AG04449 (cell line): ENCODE results near the gene XAGE1B.
"Not testable (repeated sequence)": the region's sequence is repeated elsewhere in the genome, so short reads cannot be mapped to it uniquely, and the experiment has no call there.

Source experiments
- CTCF ChIA-PET: fragments of 350-600 bp; formaldehyde crosslinking; extraction: SDS; loops from one replicate; lab custom pipeline; 2021; ENCODE audit warnings: antibody characterized with exemption; lab: Yijun Ruan, JAX
- POLR2A ChIA-PET: fragments of 400-600, 350-600 bp; formaldehyde crosslinking; extraction: SDS; loops from one replicate; lab custom pipeline; 2020; ENCODE audit warnings: antibody characterized with exemption, inconsistent platforms; lab: Yijun Ruan, JAX
- DNase-seq: peaks from one replicate; pipeline ENCODE4 v3.0.0-alpha.2; 2010; ENCODE audit warnings: low read depth, low spot score
- H3K4me3 ChIP-seq: 2 replicates; pipeline ENCODE4 v1.5.1; 2011; ENCODE audit warnings: low read depth, mild to moderate bottlenecking, control low read depth, low read length
- TF ChIP-seq, protein P1 (sequence below): IDR thresholded peaks from one replicate; pipeline ENCODE4 v1.5.1; 2011; ENCODE audit warnings: mild to moderate bottlenecking, moderate library complexity, low read length, control low read depth, inconsistent platforms; ENCODE audit not compliant: insufficient read depth; ENCODE audit errors: missing control alignments

Gene XAGE1B, protein sequence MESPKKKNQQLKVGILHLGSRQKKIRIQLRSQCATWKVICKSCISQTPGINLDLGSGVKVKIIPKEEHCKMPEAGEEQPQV

DNA sequence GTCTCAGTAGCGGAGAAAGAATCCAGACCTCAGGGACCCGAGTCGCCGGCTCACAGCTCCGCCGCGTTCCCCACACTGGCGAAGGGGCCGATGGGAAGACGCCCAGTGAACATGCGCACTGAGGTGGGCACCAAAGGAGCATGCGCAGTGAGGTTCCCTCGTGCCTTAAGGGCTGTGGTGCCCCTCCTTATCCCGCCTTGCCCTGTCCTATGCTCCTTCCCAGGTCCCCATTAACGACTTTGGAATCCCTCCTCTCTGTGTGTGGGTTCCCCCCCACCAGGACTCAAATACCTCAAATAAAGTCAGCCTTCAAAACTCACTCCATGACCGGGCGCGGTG, at the start of gene XAGE1B:
TSS of gene XAGE1B (minus strand) at position 77 of the 339 bp plus-strand sequence. CDS start 1,536 bp downstream, outside the sequence.
- DNase-seq, POLR2A ChIA-PET, H3K4me3 ChIP-seq, CTCF ChIA-PET: not testable (repeated sequence)

DNA sequence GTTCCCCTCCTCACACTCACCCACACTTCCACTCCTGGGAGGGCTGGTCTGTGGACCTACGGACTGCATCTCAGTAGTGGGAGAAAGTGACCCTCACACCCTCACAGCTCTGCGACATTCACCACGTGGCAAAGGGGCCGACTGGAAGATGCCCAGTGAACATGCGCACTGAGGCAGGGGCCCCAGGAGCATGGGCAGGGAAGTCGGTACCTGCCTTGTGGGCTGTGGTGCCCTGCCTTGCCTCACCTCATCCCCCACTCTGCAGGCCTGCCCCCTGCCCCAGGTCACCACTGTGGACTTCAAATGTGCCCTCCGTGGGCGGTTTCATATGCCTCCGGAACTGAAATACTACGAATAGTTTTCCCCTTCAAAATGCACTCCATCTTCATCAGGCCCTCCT, 46.2 kb upstream of the XAGE1B start:
- ChIA-PET CTCF (no interaction called here), POLR2A (no interaction called here)
- no peak overlapping the region for H3K4me3 ChIP-seq
- TF ChIP-seq, protein P1, sequence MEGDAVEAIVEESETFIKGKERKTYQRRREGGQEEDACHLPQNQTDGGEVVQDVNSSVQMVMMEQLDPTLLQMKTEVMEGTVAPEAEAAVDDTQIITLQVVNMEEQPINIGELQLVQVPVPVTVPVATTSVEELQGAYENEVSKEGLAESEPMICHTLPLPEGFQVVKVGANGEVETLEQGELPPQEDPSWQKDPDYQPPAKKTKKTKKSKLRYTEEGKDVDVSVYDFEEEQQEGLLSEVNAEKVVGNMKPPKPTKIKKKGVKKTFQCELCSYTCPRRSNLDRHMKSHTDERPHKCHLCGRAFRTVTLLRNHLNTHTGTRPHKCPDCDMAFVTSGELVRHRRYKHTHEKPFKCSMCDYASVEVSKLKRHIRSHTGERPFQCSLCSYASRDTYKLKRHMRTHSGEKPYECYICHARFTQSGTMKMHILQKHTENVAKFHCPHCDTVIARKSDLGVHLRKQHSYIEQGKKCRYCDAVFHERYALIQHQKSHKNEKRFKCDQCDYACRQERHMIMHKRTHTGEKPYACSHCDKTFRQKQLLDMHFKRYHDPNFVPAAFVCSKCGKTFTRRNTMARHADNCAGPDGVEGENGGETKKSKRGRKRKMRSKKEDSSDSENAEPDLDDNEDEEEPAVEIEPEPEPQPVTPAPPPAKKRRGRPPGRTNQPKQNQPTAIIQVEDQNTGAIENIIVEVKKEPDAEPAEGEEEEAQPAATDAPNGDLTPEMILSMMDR, result no peak
- no peak for DNase-seq

DNA sequence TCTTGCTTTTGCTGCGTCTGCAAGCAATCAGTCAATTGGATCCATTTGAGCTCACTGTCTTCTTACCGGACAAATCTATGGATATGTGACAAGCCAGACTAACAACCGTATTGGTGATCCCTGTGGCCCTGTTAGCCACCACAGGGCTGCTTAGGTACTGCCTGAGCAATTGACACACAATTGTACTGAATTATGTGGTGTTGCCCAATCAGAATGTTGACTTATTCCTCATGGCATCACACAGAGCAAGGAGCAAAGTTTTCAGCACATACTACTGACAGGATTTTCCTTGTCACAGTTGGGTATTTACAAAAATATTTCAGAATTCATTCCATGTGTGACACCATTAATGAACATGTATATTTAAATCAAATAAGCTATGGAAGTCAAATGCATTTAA, 41.3 kb upstream of the XAGE1B start:
- CTCF ChIA-PET, result interaction anchor here (1.4 kb wide), 1 partner anchor 16 kb away, joined by 5 read pairs; no protein-coding TSS in a partner anchor
- DNase-seq, result no peak

DNA sequence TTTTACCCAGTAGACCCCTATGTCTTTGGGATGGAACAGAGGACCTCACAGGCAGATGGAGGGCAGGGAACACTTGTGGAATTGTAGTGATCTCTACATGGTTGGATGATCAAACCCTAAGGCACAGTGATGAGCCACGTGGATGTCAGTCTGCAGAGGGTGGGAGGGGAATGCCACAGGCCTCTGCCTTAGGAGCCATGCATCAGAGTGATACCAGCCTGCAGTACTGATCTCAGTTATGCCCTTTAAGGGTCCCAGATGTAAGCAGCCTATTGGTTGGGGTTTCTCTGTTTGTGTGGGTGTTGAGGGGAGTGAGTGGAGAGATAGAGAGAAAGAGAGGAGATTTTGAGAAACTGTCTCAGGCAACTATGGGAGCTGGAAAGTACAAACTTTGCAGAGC, 39.9 kb upstream of the XAGE1B start:
- H3K4me3 ChIP-seq, result no peak overlapping the region
- CTCF ChIA-PET, result no interaction called here
- DNase-seq, result no peak
- TF ChIP-seq, protein P1, result no peak
- POLR2A ChIA-PET, result no interaction called here

More for the DNA sequence above, 41.3 kb upstream of the XAGE1B start:
- POLR2A ChIA-PET, result no interaction called here
- no peak overlapping the region for H3K4me3 ChIP-seq
- TF ChIP-seq, protein P1, result no peak

DNA sequence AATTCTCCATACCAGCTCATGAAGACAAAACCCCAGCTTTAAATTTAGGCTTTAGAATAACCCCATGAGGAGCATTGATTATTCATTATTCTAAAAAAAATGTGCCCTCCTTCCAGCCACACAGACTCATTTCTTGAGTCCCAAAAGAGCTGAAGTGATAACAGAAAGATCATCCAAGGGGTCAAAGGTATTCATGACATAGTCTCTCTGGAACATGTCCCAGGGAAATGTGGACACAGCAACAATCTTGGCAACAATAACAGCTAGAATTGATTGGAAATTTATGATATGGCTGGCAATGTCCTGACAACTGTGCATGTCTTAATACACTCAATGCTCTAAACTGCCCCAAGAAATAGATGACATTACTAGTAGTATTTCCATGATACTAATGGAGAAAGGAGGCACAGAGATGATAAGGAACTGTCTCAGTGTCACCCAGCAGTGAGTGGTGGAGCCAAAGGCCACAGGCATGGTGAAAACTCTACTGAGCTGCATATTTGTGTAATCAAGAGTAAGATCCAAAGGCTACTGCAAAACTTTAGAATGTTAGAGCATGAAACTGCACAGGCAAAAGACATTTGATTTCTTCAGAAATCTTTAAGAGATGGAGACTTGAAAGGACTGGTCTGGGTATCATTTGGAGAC, 37.3 kb upstream of the XAGE1B start:
- CTCF ChIA-PET, result no interaction called here
- TF ChIP-seq, protein P1, result no peak

DNA sequence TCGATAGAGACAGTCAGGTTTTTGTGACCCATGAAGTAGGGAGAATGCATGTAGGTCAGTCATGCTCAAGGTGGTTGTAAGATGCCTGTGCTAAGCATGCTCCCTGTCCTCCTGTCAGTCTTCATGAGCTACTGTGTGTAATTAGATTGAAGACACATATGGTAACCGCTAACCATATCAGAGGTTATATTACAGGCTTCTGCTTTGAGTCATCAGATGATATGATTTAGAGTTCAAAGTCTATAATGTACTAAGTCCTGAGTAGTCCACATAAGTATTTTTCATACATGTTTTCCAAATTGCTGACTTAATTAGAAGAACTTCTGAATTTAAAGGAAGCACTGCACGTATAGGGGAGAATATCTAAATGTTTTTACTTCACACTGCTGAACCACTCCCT, 31.9 kb upstream of the XAGE1B start:
- CTCF ChIA-PET, POLR2A ChIA-PET, DNase-seq, H3K4me3 ChIP-seq: not testable (repeated sequence)

More for the DNA sequence above, 37.3 kb upstream of the XAGE1B start:
- H3K4me3 ChIP-seq, result no peak overlapping the region
- POLR2A ChIA-PET, result no interaction called here
- no peak for DNase-seq

DNA sequence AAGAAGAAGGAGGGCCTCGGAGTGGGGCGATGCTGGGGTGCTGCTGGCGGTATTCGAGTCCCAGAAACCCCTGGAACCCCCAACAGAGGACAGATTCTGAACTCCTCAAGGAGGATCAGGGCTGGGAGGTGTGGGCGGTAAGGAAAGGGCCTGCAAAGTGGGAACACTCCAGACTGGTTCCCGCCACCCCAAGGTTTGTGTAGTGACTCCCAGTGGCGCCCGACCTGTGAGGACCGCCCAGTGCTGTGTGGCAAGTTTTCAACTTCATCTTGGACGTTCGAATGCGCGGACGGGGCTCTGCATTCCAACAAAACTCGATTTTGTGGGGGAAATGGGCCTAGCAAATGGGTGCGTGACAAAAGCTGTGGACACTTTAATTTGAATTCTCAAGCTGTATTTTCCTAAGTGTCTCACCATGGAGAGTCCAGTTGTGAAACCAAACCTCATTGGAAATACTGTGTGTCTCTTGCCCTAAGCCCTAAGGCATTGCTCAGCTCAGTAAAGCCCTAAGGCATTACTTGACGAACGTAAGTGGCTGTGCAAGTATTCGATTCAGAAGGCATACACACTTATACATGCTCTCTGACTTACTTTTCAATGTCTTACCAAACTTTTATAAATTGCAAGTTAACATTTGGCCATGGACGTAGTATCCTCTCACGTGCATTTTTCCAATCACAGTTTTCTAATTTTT, 27.4 kb upstream of the XAGE1B start:
- DNase-seq, result no peak
- CTCF ChIA-PET, result no interaction called here
- POLR2A ChIA-PET, result no interaction called here
- no peak overlapping the region for H3K4me3 ChIP-seq
- TF ChIP-seq, protein P1, result no peak
